ENCODE data around the gene ELK4.

ELK4 gene

DNA sequence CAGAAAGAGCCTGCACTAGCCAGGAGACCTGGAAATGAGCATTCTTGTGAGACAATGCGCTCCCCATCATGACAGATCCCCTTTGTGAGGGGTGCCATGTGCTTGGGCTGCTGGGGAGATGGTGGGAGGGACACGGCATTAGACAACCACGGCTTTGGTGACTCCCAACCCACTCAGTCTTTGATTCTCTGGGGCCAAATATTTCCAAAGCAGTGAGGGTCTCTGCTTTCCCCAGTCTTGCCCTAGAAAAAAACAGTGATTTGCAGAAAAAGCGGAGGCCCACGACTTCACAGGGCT lies 38.3 kb upstream of the ELK4 start:
- Mint-ChIP-seq H3K27me3 (ENCODE audit: low read depth, poor library complexity) (peaks cover 11% of the 10 kb centered on the region), H3K4me1 (peaks cover 66% of the 10 kb centered on the region), H3K36me3 (ENCODE audit: low read depth) (no peaks in the 10 kb centered on the region), H3K27ac (no peak overlapping the region), H3K9me3 (no peaks in the 10 kb centered on the region), H3K4me3 (peak overlapping the region; percentile 66)
- TF ChIP-seq, protein P1, sequence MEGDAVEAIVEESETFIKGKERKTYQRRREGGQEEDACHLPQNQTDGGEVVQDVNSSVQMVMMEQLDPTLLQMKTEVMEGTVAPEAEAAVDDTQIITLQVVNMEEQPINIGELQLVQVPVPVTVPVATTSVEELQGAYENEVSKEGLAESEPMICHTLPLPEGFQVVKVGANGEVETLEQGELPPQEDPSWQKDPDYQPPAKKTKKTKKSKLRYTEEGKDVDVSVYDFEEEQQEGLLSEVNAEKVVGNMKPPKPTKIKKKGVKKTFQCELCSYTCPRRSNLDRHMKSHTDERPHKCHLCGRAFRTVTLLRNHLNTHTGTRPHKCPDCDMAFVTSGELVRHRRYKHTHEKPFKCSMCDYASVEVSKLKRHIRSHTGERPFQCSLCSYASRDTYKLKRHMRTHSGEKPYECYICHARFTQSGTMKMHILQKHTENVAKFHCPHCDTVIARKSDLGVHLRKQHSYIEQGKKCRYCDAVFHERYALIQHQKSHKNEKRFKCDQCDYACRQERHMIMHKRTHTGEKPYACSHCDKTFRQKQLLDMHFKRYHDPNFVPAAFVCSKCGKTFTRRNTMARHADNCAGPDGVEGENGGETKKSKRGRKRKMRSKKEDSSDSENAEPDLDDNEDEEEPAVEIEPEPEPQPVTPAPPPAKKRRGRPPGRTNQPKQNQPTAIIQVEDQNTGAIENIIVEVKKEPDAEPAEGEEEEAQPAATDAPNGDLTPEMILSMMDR (IDR thresholded peaks at IDR 0.05), result no peak
- no peak for DNase-seq

DNA sequence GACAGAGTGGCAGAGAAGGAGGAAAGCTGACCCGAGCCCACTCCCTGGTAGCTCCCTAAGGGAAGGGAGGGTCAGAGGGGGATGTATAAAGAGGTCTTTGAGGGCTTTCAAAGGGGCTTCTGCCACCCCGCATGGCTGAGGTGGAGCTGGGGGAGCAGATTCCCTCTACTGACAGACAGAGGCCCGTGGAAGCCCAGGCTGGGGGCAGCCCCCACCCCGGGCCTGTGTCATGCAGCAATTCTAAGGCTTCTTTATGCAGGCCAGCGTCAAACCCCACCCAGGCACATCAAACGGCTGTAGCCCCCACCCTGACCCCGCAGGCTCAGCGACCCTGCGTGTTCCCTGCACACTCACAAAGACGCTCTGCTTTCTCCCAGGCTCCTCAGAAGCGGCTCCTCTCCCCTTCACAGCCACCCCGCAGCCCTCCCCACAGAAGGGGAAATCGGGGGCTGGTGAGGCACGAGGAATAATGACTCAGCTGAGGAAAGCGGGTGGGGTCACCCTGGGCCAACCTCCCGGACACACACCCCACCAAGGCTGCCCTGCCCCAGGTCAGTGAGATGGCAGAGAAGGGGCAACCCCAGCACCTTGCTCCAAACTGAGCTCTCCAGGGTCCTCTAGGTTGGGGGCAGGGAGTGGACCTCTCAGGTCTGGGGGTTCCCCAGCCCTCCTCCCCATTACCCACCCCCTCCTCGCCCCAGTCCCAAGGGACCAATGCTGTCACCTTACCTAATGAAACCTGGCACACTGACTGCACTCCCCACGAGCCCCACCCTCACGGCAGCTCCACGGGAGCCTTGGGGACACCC lies 37.7 kb upstream of the ELK4 start:
- H3K9me3 Mint-ChIP-seq, result no peaks in the 10 kb centered on the region
- H3K27ac Mint-ChIP-seq, result no peak overlapping the region
- TF ChIP-seq, protein P1 (IDR thresholded peaks at IDR 0.05), result no peak
- H3K4me1 Mint-ChIP-seq, result peaks cover 67% of the 10 kb centered on the region
- H3K4me3 Mint-ChIP-seq, result peak overlapping the region; percentile 66
- DNase-seq, result no peak
- H3K36me3 Mint-ChIP-seq (ENCODE audit: low read depth), result no peaks in the 10 kb centered on the region
- H3K27me3 Mint-ChIP-seq (ENCODE audit: low read depth, poor library complexity), result peaks cover 8% of the 10 kb centered on the region

DNA sequence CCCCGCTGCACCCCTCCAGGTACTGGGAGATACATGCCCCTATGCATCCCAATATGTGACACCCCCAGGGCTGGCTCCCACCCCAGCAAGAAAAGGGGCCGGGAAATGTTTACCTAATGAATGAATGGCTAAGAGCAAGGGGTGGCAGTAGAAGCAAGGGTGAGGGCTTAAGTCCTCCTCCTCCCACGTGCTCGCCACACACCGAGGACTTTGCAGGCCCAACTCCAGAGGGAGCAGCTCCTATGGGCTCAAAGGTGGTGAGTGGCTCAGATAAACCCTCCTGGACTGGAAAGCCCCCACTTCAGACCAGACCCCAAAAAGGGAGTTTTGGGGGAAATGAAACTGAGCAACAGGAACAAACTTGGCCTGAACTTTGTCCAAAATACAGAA lies 37.1 kb upstream of the ELK4 start:
- Mint-ChIP-seq H3K36me3 (ENCODE audit: low read depth) (no peaks in the 10 kb centered on the region), H3K9me3 (no peaks in the 10 kb centered on the region), H3K4me1 (peaks cover 67% of the 10 kb centered on the region), H3K4me3 (peak overlapping the region; percentile 44), H3K27me3 (ENCODE audit: low read depth, poor library complexity) (peaks cover 13% of the 10 kb centered on the region), H3K27ac (no peak overlapping the region)
- TF ChIP-seq, protein P1 (IDR thresholded peaks at IDR 0.05), result no peak
- DNase-seq, result no peak

DNA sequence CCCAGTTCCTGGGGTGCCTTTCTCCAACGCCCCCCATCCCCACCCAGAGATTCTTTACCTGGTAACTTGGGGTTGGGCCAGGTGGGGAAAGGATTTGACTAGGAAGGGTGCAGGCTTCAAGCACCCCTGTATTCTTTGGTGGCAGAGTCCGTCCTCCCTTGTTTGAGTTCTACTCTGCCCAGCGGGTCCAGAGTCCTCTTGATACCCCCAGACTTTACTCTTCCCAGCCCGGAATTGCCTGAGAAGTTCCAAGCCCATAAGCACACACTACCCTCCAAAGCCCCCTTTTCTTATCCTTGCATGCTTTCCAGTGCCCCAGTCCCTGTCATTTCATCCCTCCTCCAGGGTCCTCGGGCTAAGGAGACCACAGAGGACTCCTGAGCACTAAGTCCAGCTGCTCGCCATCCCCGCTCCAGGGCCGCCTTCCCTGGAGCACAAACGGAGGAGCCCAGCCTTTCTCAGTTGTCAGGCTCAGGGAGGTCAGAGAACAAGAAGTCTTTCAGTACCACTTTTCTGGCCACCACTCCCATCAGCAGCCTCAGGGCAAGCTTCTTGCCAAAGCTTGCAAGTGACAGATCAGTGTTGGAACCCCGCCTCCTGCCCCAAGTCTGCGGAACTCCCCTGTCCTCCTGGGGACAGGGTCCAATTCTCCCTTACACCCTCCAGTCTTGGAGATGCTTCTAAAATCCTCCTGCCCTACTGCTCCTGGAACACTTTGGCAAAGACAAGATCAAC lies 36.3 kb upstream of the ELK4 start:
- no peaks in the 10 kb centered on the region for H3K9me3 Mint-ChIP-seq
- no peak overlapping the region for H3K4me3 Mint-ChIP-seq
- no peaks in the 10 kb centered on the region for H3K36me3 Mint-ChIP-seq (ENCODE audit: low read depth)
- peaks cover 67% of the 10 kb centered on the region for H3K4me1 Mint-ChIP-seq
- no peak overlapping the region for H3K27ac Mint-ChIP-seq
- H3K27me3 Mint-ChIP-seq (ENCODE audit: low read depth, poor library complexity), result peaks cover 9% of the 10 kb centered on the region
- DNase-seq, result no peak
- TF ChIP-seq, protein P1 (IDR thresholded peaks at IDR 0.05), result no peak

DNA sequence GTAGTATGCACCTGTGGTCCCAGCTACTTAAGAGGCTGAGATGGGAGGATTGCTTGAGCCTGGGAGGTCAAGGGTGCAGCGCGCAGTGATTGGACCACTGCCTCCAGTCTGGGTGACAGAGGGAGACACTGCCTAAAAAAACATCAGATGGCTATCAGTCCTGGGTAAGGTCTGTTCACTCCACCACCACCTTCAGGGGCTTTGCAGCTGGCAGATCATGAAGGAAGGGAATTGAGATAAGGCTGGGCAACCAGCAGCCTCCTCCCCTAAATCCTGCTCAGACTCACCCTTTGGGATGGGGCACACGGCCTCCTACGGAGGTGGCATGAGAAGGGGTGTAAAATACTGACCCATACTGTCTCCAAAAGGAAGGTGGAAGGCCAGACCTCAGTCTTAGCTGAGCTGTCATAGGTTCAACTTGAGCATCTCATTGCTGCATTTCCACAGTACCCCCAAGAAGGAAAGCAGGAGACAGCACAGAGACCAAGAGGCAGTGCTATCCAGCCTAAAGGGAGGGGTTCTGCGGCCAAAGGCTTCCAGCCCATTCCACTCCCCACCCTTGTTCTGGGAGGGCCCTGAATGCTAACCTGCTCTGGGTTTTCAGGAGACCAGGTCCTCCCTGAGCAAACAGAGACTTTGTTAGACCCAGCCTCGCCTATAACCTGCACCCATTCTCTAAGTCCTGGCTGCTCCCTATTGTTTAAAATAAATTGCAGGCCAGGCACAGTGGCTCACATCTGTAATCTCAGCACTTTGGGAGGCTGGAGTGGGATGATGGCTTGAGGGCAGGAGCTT lies 34.8 kb upstream of the ELK4 start:
- no peak overlapping the region for H3K27ac Mint-ChIP-seq
- TF ChIP-seq, protein P1 (IDR thresholded peaks at IDR 0.05), result no peak
- peaks cover 68% of the 10 kb centered on the region for H3K4me1 Mint-ChIP-seq
- H3K27me3 Mint-ChIP-seq (ENCODE audit: low read depth, poor library complexity), result peaks cover 13% of the 10 kb centered on the region
- DNase-seq, result no peak
- H3K4me3 Mint-ChIP-seq, result no peak overlapping the region
- H3K36me3 Mint-ChIP-seq (ENCODE audit: low read depth), result no peaks in the 10 kb centered on the region
- H3K9me3 Mint-ChIP-seq, result no peaks in the 10 kb centered on the region

All from nephron progenitor cell (in vitro differentiated cells).